Spleen (tissue), 11 donors: Measurements from ENCODE around the gene ZNF516. TPM values are rescaled to one million over a fixed set of nuclear protein-coding genes. Genes with fewer than 3 reads are reported as not detected.

ENCODE experiments used
- DNase-seq: peaks from one replicate; pipeline ENCODE4 v3.0.0-alpha.2; 2020
- H3K27ac ChIP-seq, 8 donors: fragments of 200-600 bp; sonication (generic) in 7 of 8; 1 replicate in 4 of 8; 2 replicates in 4 of 8; pipeline versions ENCODE4 v1.5.0 to v1.8.0; 2016 to 2021; ENCODE audit warnings: inconsistent platforms in 4 of 8, mild to moderate bottlenecking in 4 of 8, moderate library complexity in 1 of 8
- H3K27me3 ChIP-seq, 7 donors: fragments of 200-600 bp; sonication (generic) in 6 of 7; replicated peaks in 1 of 7; 1 replicate in 4 of 7; 2 replicates in 3 of 7; pipeline versions ENCODE4 v1.5.0 to v1.8.0; 2016 to 2021; ENCODE audit warnings: inconsistent platforms in 3 of 7, mild to moderate bottlenecking in 1 of 7
- H3K36me3 ChIP-seq, 6 donors: fragments of 200-600 bp; sonication (generic) in 5 of 6; 1 replicate in 4 of 6; 2 replicates in 2 of 6; pipeline versions ENCODE4 v1.5.0 to v1.8.0; 2016 to 2021; ENCODE audit warnings: inconsistent platforms in 2 of 6
- H3K4me1 ChIP-seq, 6 donors: fragments of 200-600 bp; sonication (generic) in 5 of 6; 1 replicate in 3 of 6; 2 replicates in 3 of 6; pipeline versions ENCODE4 v1.5.0 to v1.8.0; 2016 to 2021; ENCODE audit warnings: inconsistent platforms in 3 of 6
- H3K4me3 ChIP-seq, 8 donors: fragments of 200-600 bp; sonication (generic) in 7 of 8; 1 replicate in 4 of 8; 2 replicates in 4 of 8; pipeline versions ENCODE4 v1.5.0 to v1.8.0; 2016 to 2021; ENCODE audit warnings: inconsistent platforms in 4 of 8, mild to moderate bottlenecking in 4 of 8, moderate library complexity in 2 of 8
- H3K9me3 ChIP-seq, 8 donors: fragments of 200-600 bp; sonication (generic) in 7 of 8; 1 replicate in 4 of 8; 2 replicates in 4 of 8; pipeline versions ENCODE4 v1.5.0 to v1.8.0; 2016 to 2021; ENCODE audit warnings: inconsistent platforms in 4 of 8
- CTCF ChIP-seq, 11 experiments: fragments of 200-600 bp in 7 of 11; fragments of 450-650 bp in 4 of 11; sonication (generic) in 4 of 11; IDR thresholded peaks in 8 of 11; conservative IDR thresholded peaks in 3 of 11; 1 replicate in 7 of 11; 2 replicates in 4 of 11; pipeline versions ENCODE4 v1.4.0 to v1.8.0; 2016 to 2021; ENCODE audit warnings: antibody characterized with exemption in 11 of 11, inconsistent platforms in 4 of 11, mild to moderate bottlenecking in 1 of 11
- POLR2A ChIP-seq, 3 donors: fragments of 450-650 bp; IDR thresholded peaks; one replicate each; pipeline ENCODE4 v1.5.1; 2017; ENCODE audit warnings: antibody characterized with exemption in 3 of 3, mild to moderate bottlenecking in 1 of 3
- POLR2AphosphoS5 ChIP-seq, 3 donors: sonication (generic); formaldehyde crosslinking; IDR thresholded peaks; one replicate each; pipeline ENCODE4 v1.5.1; 2017; ENCODE audit warnings: antibody characterized with exemption in 3 of 3
- WGBS, 5 donors: extraction: QIAGEN DNeasy Blood & Tissue Kit in 3 of 5; methylation state at CpG; one replicate each; pipeline versions ENCODE4 v1.1.5 to v1.1.7; 2013 to 2018; 5-methylcytosine and 5-hydroxymethylcytosine counted together
- intact Hi-C: fragments of 100-400 bp; cut with DNase I; formaldehyde crosslinking; loops from one replicate; pipeline ENCODE4 v1.15.0; 2023; ENCODE audit warnings: low total_unique reads
- polyA plus RNA-seq, 3 donors: library from polyadenylated mRNA; stranded (reverse); fragments of 200-250 nt; gene quantifications; one replicate each; pipeline ENCODE4 v1.2.1, GENCODE V29; 2013
- total RNA-seq, 7 donors: library from RNA; depleted of rRNA in 3 of 7; stranded (reverse); fragments of >200 nt in 3 of 7; fragmentation: NEBNext Ultra II Directional in 4 of 7; extraction: Animal tissue kit (Norgen Biotek cat#: 25700) in 4 of 7; gene quantifications; one replicate each; pipeline versions ENCODE4 v1.1.0 to v1.2.1, GENCODE V29; 2016 to 2021
- donor health status: healthy with polysubstance abuse.
- donor health status: DM: no; HTN: no; CAD: no; lungs with moderate emphysema.
- donor health status: DM: no; HTN: no; CAD: no.
- donor health status: Bipolar disorder and iron deficiency.
- donor health status: healthy.
- donor health status: DM: no; HTN: no; CAD: no.
- donor health status: DM: yes; HTN: yes; CAD: no.

ZNF516 gene
- total and polyA plus RNA-seq, 10 donors: 4.5 to 58.4 (median 40.0) TPM

- no peak overlapping the region for H3K4me3 ChIP-seq
- peaks cover 0 to 10% (median 0%) of the 10 kb centered on the region in 6 donors for H3K36me3 ChIP-seq
- intact Hi-C loops: no loop called here
- H3K9me3 ChIP-seq: no peaks in the 10 kb centered on the region
- DNase-seq: no peak
- H3K4me1 ChIP-seq: peaks cover 0 to 99% (median 26%) of the 10 kb centered on the region in 6 donors
- H3K27me3 ChIP-seq: no peaks in the 10 kb centered on the region
- no peak overlapping the region for H3K27ac ChIP-seq
- WGBS, 5 donors: 90 to 97% (median 94%) methylated on average over 13 of the region's 13 CpGs
- TF ChIP-seq POLR2A (IDR thresholded peaks at IDR 0.05) (no peak), POLR2AphosphoS5 (IDR thresholded peaks at IDR 0.05) (no peak), CTCF (IDR thresholded peaks at IDR 0.05 in 8 of 11, conservative IDR thresholded peaks at IDR 0.05 in 3 of 11) (no peak)
These were observed 12.8 kb downstream of the ZNF516 start for GRCh38 chr18:76482267-76482666.

- 73 to 92% (median 79%) methylated on average over 3 of the region's 3 CpGs for WGBS, 5 donors
- no peak overlapping the region for H3K4me3 ChIP-seq
- H3K9me3 ChIP-seq: no peaks in the 10 kb centered on the region
- DNase-seq: no peak
- intact Hi-C loops: no loop called here
- TF ChIP-seq CTCF (IDR thresholded peaks at IDR 0.05 in 8 of 11, conservative IDR thresholded peaks at IDR 0.05 in 3 of 11) (peak in 1 of 11 experiments; percentile 9), POLR2A (IDR thresholded peaks at IDR 0.05) (no peak), POLR2AphosphoS5 (IDR thresholded peaks at IDR 0.05) (no peak)
- H3K4me1 ChIP-seq: peaks cover 0 to 99% (median 30%) of the 10 kb centered on the region in 6 donors
- H3K27ac ChIP-seq: no peak overlapping the region
- H3K36me3 ChIP-seq: peaks cover 0 to 10% (median 0%) of the 10 kb centered on the region in 6 donors
- no peaks in the 10 kb centered on the region for H3K27me3 ChIP-seq
These were observed 14.1 kb downstream of the ZNF516 start for GRCh38 chr18:76480913-76481312.

- intact Hi-C loops: no loop called here
- peak overlapping the region in 3 of 8 donors; percentile 10 to 46 (median 16) for H3K27ac ChIP-seq
- peaks cover 0 to 99% (median 36%) of the 10 kb centered on the region in 6 donors for H3K4me1 ChIP-seq
- no peak overlapping the region for H3K4me3 ChIP-seq
- TF ChIP-seq POLR2AphosphoS5 (IDR thresholded peaks at IDR 0.05) (no peak), CTCF (IDR thresholded peaks at IDR 0.05 in 8 of 11, conservative IDR thresholded peaks at IDR 0.05 in 3 of 11) (no peak), POLR2A (IDR thresholded peaks at IDR 0.05) (no peak)
- WGBS, 5 donors: 54 to 76% (median 65%) methylated on average over 12 to 13 of the region's 13 CpGs
- no peaks in the 10 kb centered on the region for H3K9me3 ChIP-seq
- H3K36me3 ChIP-seq: peaks cover 0 to 10% (median 0%) of the 10 kb centered on the region in 6 donors
- no peaks in the 10 kb centered on the region for H3K27me3 ChIP-seq
- no peak for DNase-seq
These were observed 15.4 kb downstream of the ZNF516 start for GRCh38 chr18:76479351-76480238.
